Peyer's patch (tissue), 4 donors: ENCODE data around the gene EIF4A2.
"Not testable (repeated sequence)": the region's sequence is repeated elsewhere in the genome, so short reads cannot be mapped to it uniquely, and the experiment has no call there.

Experiments
- POLR2A ChIP-seq, 2 donors: fragments of 450-650 bp; IDR thresholded peaks; one replicate each; pipeline ENCODE4 v1.5.1; 2017; ENCODE audit warnings: antibody characterized with exemption in 2 of 2, mild to moderate bottlenecking in 2 of 2, moderate library complexity in 2 of 2
- TF ChIP-seq, protein P1 (sequence below), 6 experiments: fragments of 450-650 bp in 4 of 6; fragments of 200-600 bp in 2 of 6; sonication (generic) in 1 of 6; IDR thresholded peaks; one replicate each; pipeline ENCODE4 v1.5.1; 2017 to 2019; ENCODE audit warnings: antibody characterized with exemption in 6 of 6, mild to moderate bottlenecking in 3 of 6, moderate library complexity in 1 of 6

- not testable (repeated sequence) for TF ChIP-seq POLR2A (IDR thresholded peaks at IDR 0.05)
- TF ChIP-seq, protein P1, sequence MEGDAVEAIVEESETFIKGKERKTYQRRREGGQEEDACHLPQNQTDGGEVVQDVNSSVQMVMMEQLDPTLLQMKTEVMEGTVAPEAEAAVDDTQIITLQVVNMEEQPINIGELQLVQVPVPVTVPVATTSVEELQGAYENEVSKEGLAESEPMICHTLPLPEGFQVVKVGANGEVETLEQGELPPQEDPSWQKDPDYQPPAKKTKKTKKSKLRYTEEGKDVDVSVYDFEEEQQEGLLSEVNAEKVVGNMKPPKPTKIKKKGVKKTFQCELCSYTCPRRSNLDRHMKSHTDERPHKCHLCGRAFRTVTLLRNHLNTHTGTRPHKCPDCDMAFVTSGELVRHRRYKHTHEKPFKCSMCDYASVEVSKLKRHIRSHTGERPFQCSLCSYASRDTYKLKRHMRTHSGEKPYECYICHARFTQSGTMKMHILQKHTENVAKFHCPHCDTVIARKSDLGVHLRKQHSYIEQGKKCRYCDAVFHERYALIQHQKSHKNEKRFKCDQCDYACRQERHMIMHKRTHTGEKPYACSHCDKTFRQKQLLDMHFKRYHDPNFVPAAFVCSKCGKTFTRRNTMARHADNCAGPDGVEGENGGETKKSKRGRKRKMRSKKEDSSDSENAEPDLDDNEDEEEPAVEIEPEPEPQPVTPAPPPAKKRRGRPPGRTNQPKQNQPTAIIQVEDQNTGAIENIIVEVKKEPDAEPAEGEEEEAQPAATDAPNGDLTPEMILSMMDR (IDR thresholded peaks at IDR 0.05): not testable (repeated sequence)
Observed at GRCh38 chr3:186803447-186803846, 20.1 kb downstream of the EIF4A2 start.
